Colonic mucosa (tissue), 4 donors: Measurements from ENCODE around the gene MMD. TPM values are rescaled to one million over a fixed set of nuclear protein-coding genes. Genes with fewer than 3 reads are reported as not detected.

ENCODE experiments used
- DNase-seq: peaks from one replicate; pipeline ENCODE4 v3.0.0-alpha.2; 2020
- H3K27ac ChIP-seq: fragments of 200-600 bp; one replicate; pipeline ENCODE4 v1.8.0; 2021
- H3K27me3 ChIP-seq: fragments of 200-600 bp; one replicate; pipeline ENCODE4 v1.8.0; 2021
- H3K36me3 ChIP-seq: fragments of 200-600 bp; one replicate; pipeline ENCODE4 v1.8.0; 2021
- H3K4me1 ChIP-seq: fragments of 200-600 bp; one replicate; pipeline ENCODE4 v1.8.0; 2021; ENCODE audit warnings: mild to moderate bottlenecking
- H3K4me3 ChIP-seq: fragments of 200-600 bp; one replicate; pipeline ENCODE4 v1.8.0; 2021
- H3K9ac ChIP-seq, 2 donors: one replicate each; pipeline ENCODE4 v1.7.0; 2013; ENCODE audit warnings: control low read depth in 2 of 2, low read depth in 2 of 2, low read length in 2 of 2
- H3K9me3 ChIP-seq: fragments of 200-600 bp; one replicate; pipeline ENCODE4 v1.8.0; 2021
- CTCF ChIP-seq: fragments of 200-600 bp; IDR thresholded peaks from one replicate; pipeline ENCODE4 v1.8.0; 2022; ENCODE audit warnings: antibody characterized with exemption, mild to moderate bottlenecking
- intact Hi-C: fragments of 100-400 bp; cut with DNase I; formaldehyde crosslinking; loops from one replicate; pipeline ENCODE4 v1.14.1; 2022
- total RNA-seq, 2 donors: library from RNA; stranded (reverse); fragmentation: NEBNext Ultra II Directional in 1 of 2; extraction: Animal tissue kit (Norgen Biotek cat#: 25700) in 1 of 2; gene quantifications; one replicate each; pipeline ENCODE4 v1.2.1, GENCODE V29; 2021
- donor health status: healthy.
- donor health status: DM: no; HTN: no; CAD: no.
- donor health status: DM: no; HTN: no; CAD: no.

Gene MMD
- total RNA-seq, 2 donors from 2014 or later = 17.3 to 20.0 TPM

DNA sequence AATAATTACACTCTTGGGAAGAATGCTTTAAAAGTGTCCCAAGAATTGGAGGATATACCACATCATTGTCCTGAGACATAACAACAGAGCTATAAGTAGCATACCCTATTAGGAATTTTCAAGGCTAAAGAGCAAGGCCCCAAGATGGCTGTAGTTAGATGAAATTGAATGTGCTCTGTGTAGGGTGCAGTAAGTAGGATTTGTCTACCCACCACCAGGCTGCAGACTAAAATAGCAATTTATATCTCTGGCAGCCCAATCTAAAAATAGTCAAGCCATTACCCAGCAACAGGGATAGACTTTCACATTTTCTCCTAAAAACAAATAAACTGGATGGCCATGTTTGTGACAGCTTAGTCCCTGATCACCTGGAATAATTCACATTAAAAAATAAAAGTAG, 5.6 kb downstream of the MMD start:
- no peak for DNase-seq
- H3K36me3 ChIP-seq = peaks cover 4% of the 10 kb centered on the region
- no peak for TF ChIP-seq CTCF
- no peaks in the 10 kb centered on the region for H3K9me3 ChIP-seq
- H3K4me1 ChIP-seq = peaks cover 3% of the 10 kb centered on the region
- no peak overlapping the region for H3K9ac ChIP-seq
- H3K27ac ChIP-seq = no peak overlapping the region
- intact Hi-C loops = no loop called here
- no peaks in the 10 kb centered on the region for H3K27me3 ChIP-seq
- no peak overlapping the region for H3K4me3 ChIP-seq

DNA sequence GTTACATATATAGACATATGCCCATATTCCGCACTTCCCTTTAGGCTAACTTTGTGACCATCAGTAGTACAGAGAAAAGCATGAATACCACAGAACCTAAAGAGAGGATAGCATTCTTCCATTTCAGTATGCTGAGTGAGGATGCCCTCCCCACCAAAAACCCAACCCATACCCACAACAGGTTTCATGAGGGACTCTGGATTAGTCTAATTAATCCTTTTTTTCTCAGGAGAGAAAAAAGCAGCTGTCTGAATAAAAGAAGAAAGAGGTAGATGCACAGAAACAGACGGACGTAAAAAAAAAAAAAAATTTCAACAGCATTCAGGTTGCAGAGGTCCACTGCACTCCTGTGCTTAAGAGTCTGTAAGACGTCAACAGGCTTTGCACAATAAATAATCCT, 6.7 kb downstream of the MMD start:
- Histone ChIP-seq H3K9me3 (no peaks in the 10 kb centered on the region), H3K27me3 (no peaks in the 10 kb centered on the region), H3K4me3 (no peak overlapping the region), H3K9ac (no peak overlapping the region), H3K36me3 (peaks cover 12% of the 10 kb centered on the region), H3K4me1 (peaks cover 3% of the 10 kb centered on the region), H3K27ac (no peak overlapping the region)
- DNase-seq = no peak
- no peak for TF ChIP-seq CTCF
- intact Hi-C loops = no loop called here

DNA sequence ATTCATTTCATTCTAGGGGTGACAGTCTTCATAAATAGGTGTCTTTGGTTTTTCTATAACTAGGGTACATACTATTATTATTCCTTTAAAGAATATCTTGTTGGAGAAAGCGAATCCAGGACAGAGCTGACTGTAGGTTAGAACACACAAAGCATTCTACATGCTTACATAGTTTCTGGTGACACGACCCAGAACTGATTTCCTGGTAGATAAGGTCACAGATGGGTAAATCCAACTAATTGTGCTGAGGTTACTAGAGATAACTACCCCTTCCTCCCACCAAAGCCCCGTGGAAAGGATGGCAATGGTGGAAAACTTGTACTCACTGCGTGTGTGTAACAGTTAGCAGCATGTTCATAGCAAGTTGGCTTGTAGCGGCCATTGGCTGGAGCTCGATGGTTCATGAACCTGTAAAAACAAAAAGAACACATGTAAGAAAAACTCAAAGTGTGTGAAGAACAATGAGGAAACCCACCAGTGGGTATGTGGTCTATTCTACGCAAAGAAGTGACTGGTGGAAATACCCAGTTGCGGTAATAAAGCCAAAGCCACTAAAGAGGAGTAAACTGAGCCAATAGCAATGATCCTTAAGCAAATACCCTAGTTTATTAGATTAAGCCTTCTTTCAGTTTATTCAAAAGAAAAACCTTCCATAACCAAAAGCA, 7.7 kb downstream of the MMD start:
- intact Hi-C loops = no loop called here
- no peaks in the 10 kb centered on the region for H3K4me1 ChIP-seq
- no peak overlapping the region for H3K27ac ChIP-seq
- DNase-seq = no peak
- no peak for TF ChIP-seq CTCF
- H3K9ac ChIP-seq = no peak overlapping the region
- no peaks in the 10 kb centered on the region for H3K27me3 ChIP-seq
- peaks cover 12% of the 10 kb centered on the region for H3K36me3 ChIP-seq
- H3K9me3 ChIP-seq = no peaks in the 10 kb centered on the region
- H3K4me3 ChIP-seq = no peak overlapping the region

- no peaks in the 10 kb centered on the region for H3K27me3 ChIP-seq
- H3K9me3 ChIP-seq = no peaks in the 10 kb centered on the region
- peaks cover 12% of the 10 kb centered on the region for H3K36me3 ChIP-seq
- H3K4me1 ChIP-seq = no peaks in the 10 kb centered on the region
- H3K27ac ChIP-seq = no peak overlapping the region
- DNase-seq = no peak
- H3K4me3 ChIP-seq = no peak overlapping the region
- H3K9ac ChIP-seq = no peak overlapping the region
- intact Hi-C loops = no loop called here
- no peak for TF ChIP-seq CTCF
These were observed 10.2 kb downstream of the MMD start for GRCh38 chr17:55411463-55411855.

DNA sequence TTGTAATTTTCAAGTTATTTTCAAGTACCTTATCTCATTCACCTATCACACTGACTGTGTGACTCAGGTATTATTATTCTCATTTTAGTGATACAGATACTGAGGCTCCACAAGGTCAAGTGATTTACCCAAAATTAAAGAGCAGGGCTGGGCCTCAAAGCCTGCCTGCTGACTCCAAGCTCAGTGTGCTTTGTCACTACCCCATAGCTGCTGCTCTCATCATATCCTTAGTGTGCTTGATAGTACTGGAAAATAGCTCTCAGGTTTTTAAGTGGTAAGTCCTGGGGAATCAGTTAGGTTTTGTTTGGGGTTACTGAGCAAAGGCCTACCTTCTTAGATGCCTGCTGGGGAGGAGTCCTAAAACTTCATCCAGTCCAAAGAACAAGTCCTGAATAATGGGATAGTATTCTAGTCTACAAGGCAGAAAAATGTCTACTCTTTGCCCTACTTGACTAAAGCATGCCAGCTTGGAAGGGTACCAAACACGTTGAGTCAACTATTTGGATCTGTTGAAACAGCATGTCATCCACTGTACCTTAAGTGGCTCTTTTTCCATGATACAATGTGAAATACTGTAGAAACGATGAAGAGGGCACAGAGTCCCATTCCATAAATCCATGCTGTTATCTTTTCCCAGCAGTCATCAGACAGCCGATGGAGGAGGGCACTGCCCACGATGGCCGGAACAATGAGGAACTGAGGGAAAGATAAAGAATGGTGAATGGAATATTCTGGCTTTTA, 10.7 kb downstream of the MMD start:
- no peak overlapping the region for H3K9ac ChIP-seq
- H3K27ac ChIP-seq = no peak overlapping the region
- intact Hi-C loops = no loop called here
- no peaks in the 10 kb centered on the region for H3K4me1 ChIP-seq
- H3K27me3 ChIP-seq = no peaks in the 10 kb centered on the region
- no peak for DNase-seq
- H3K36me3 ChIP-seq = peaks cover 12% of the 10 kb centered on the region
- no peak overlapping the region for H3K4me3 ChIP-seq
- no peak for TF ChIP-seq CTCF
- no peaks in the 10 kb centered on the region for H3K9me3 ChIP-seq
